Measurements from ENCODE around the gene SPOCK1.

- TF ChIP-seq CTCF (IDR thresholded peaks at IDR 0.05; ENCODE audit: borderline replicate concordance, extremely low read depth, low read length, poor library complexity, severe bottlenecking) (no peak), EZH2 (IDR thresholded peaks at IDR 0.05; ENCODE audit: borderline replicate concordance, low read depth, low read length, severe bottlenecking) (no peak)
These were observed 463.6 kb downstream of the SPOCK1 start for GRCh38 chr5:137035480-137035878.
